Measurements from ENCODE around the gene INIP. TPM values are rescaled to one million over a fixed set of nuclear protein-coding genes. Genes with fewer than 3 reads are reported as not detected.

Gene INIP
- total and polyA plus RNA-seq, 9 of the 15 experiments (the other 6 are each of a cell fraction or from before 2014, with no cell fraction given): 11.9 to 87.9 (median 37.3) TPM

- TF ChIP-seq NR0B1 (IDR thresholded peaks at IDR 0.05; ENCODE audit: partially characterized antibody) (no peak), PREB (CRISPR knock-in tag; IDR thresholded peaks at IDR 0.05) (no peak), PTTG1 (tag; IDR thresholded peaks at IDR 0.05; ENCODE audit: low read depth) (no peak), HNRNPL (IDR thresholded peaks at IDR 0.05; ENCODE audit: low read depth, low read length) (no peak), SMC3 (conservative IDR thresholded peaks at IDR 0.05; ENCODE audit: insufficient read depth, low read depth, low read length) (no peak), TAL1 (IDR thresholded peaks at IDR 0.05) (no peak), WHSC1 (IDR thresholded peaks at IDR 0.05; ENCODE audit: low read length) (no peak), RBM25 (IDR thresholded peaks at IDR 0.05; ENCODE audit: low read depth, low read length, severe bottlenecking) (peak; percentile 70), YY1 (IDR thresholded peaks at IDR 0.05; ENCODE audit: borderline replicate concordance in 1 of 3, control insufficient read depth in 1 of 3, extremely low read depth in 1 of 3, insufficient read depth in 3 of 3, insufficient read length in 1 of 3, insufficient replicate concordance in 2 of 3, low read depth in 1 of 3, low read length in 2 of 3) (peak in 1 of 3 experiments; percentile 40), ZNF133 (CRISPR knock-in tag; IDR thresholded peaks at IDR 0.05) (no peak)
- TF ChIP-seq, protein P1, sequence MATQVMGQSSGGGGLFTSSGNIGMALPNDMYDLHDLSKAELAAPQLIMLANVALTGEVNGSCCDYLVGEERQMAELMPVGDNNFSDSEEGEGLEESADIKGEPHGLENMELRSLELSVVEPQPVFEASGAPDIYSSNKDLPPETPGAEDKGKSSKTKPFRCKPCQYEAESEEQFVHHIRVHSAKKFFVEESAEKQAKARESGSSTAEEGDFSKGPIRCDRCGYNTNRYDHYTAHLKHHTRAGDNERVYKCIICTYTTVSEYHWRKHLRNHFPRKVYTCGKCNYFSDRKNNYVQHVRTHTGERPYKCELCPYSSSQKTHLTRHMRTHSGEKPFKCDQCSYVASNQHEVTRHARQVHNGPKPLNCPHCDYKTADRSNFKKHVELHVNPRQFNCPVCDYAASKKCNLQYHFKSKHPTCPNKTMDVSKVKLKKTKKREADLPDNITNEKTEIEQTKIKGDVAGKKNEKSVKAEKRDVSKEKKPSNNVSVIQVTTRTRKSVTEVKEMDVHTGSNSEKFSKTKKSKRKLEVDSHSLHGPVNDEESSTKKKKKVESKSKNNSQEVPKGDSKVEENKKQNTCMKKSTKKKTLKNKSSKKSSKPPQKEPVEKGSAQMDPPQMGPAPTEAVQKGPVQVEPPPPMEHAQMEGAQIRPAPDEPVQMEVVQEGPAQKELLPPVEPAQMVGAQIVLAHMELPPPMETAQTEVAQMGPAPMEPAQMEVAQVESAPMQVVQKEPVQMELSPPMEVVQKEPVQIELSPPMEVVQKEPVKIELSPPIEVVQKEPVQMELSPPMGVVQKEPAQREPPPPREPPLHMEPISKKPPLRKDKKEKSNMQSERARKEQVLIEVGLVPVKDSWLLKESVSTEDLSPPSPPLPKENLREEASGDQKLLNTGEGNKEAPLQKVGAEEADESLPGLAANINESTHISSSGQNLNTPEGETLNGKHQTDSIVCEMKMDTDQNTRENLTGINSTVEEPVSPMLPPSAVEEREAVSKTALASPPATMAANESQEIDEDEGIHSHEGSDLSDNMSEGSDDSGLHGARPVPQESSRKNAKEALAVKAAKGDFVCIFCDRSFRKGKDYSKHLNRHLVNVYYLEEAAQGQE (IDR thresholded peaks at IDR 0.05; ENCODE audit: borderline replicate concordance): peak; percentile 29; the same call in 1 of the 2 replicates
- TF ChIP-seq, protein P1 (CRISPR knock-in tag; IDR thresholded peaks at IDR 0.05; ENCODE audit: low read depth): no peak
- TF ChIP-seq, protein P2, sequence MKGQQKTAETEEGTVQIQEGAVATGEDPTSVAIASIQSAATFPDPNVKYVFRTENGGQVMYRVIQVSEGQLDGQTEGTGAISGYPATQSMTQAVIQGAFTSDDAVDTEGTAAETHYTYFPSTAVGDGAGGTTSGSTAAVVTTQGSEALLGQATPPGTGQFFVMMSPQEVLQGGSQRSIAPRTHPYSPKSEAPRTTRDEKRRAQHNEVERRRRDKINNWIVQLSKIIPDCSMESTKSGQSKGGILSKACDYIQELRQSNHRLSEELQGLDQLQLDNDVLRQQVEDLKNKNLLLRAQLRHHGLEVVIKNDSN (CRISPR knock-in tag; IDR thresholded peaks at IDR 0.05): no peak
Observed at GRCh38 chr9:112743216-112743836, 25.4 kb upstream of the INIP start (continued).
